Smooth muscle cell (in vitro differentiated cells): Measurements from ENCODE around the gene KLHL33. TPM values are rescaled to one million over a fixed set of nuclear protein-coding genes. Genes with fewer than 3 reads are reported as not detected.

Source experiments
- DNase-seq: peaks from one replicate; lab custom pipeline; 2025; ENCODE audit not compliant: unreplicated experiment; lab: John Stamatoyannopoulos, UW
- H2AFZ ChIP-seq: fragments of 200-600 bp; sonication (generic); 2 replicates; pipeline ENCODE4 v1.6.0; 2016; ENCODE audit warnings: antibody characterized with exemption, low read depth, mild to moderate bottlenecking
- H3F3A ChIP-seq: fragments of 200-600 bp; sonication (generic); 2 replicates; pipeline ENCODE4 v1.6.0; 2017; ENCODE audit warnings: antibody characterized with exemption, low read depth
- H3K27ac ChIP-seq: fragments of 200-600 bp; sonication (generic); 2 replicates; pipeline ENCODE4 v1.5.1; 2016; ENCODE audit warnings: low read depth, mild to moderate bottlenecking
- H3K27me3 ChIP-seq: fragments of 200-600 bp; sonication (generic); 2 replicates; pipeline ENCODE4 v1.6.1; 2016; ENCODE audit warnings: low read depth, mild to moderate bottlenecking
- H3K36me3 ChIP-seq: fragments of 200-600 bp; sonication (generic); 2 replicates; pipeline ENCODE4 v1.5.1; 2016; ENCODE audit warnings: low read depth
- H3K4me1 ChIP-seq: fragments of 200-600 bp; sonication (generic); 2 replicates; pipeline ENCODE4 v1.5.1; 2016; ENCODE audit warnings: low read depth
- H3K4me2 ChIP-seq: fragments of 200-600 bp; sonication (generic); 2 replicates; pipeline ENCODE4 v1.6.0; 2016; ENCODE audit warnings: mild to moderate bottlenecking
- H3K4me3 ChIP-seq: fragments of 200-600 bp; sonication (generic); 2 replicates; pipeline ENCODE4 v1.5.1; 2016; ENCODE audit warnings: mild to moderate bottlenecking
- H3K79me2 ChIP-seq: fragments of 200-600 bp; sonication (generic); 2 replicates; pipeline ENCODE4 v1.6.0; 2016; ENCODE audit warnings: low read depth, mild to moderate bottlenecking
- H3K9ac ChIP-seq: fragments of 200-600 bp; sonication (generic); 2 replicates; pipeline ENCODE4 v1.6.0; 2016; ENCODE audit warnings: low read depth
- H3K9me3 ChIP-seq: fragments of 200-600 bp; sonication (generic); replicated peaks from 2 replicates; pipeline ENCODE4 v1.5.1; 2016; ENCODE audit warnings: low read depth
- H4K20me1 ChIP-seq: fragments of 200-600 bp; sonication (generic); 2 replicates; pipeline ENCODE4 v1.6.0; 2016; ENCODE audit warnings: low read depth
- WGBS: methylation state at CpG from one replicate; pipeline ENCODE4 v1.1.7; 2016; ENCODE audit warnings: low lambda C conversion rate; 5-methylcytosine and 5-hydroxymethylcytosine counted together
- polyA plus RNA-seq: library from polyadenylated mRNA; unstranded; fragments of >200 nt; fragmentation: Nextera tagmentation; extraction: Ambion mirVana; gene quantifications from 2 replicates; pipeline ENCODE4 v1.2.1, GENCODE V29; 2016
- total RNA-seq: library from RNA; depleted of rRNA; stranded (reverse); fragments of >200 nt; gene quantifications from 2 replicates; pipeline ENCODE4 v1.2.3, GENCODE V29; 2014
- TF ChIP-seq, protein P1 (sequence below): fragments of 200-600 bp; sonication (generic); IDR thresholded peaks from 2 replicates; pipeline ENCODE4 v1.5.1; 2017; ENCODE audit warnings: borderline replicate concordance, mild to moderate bottlenecking, antibody characterized with exemption; ENCODE audit not compliant: insufficient read depth, poor library complexity, severe bottlenecking

KLHL33 gene
- total and polyA plus RNA-seq, 2 experiments from 2014 or later, result 0.08 TPM; not detected in 1

DNA sequence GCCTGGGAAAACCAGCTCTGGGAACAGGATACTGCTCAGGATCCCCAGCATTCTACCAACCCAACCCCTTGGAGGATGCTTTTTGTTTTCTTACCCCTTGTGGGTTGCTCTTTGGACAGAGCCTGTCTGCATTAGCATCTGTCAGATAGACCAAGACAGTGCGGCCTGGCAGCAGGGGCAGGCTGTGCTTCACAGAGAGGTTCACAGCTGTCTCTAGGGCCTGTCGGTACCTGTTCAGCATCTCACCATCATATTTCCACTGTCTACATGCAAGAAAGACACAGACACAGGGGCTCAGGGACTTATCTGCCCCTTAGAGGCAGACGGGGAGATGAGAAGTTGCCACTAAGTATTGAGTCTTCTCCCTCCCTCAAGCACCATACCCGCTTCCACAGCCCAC is 44.5 kb downstream of the KLHL33 start:
- H3K36me3 ChIP-seq, result peaks cover 3% of the 10 kb centered on the region

GRCh38 chr14:20388159-20388558 is 47.8 kb downstream of the KLHL33 start:
- Histone ChIP-seq H3K4me3 (no peak overlapping the region), H3K4me1 (no peaks in the 10 kb centered on the region), H3K9me3 (no peaks in the 10 kb centered on the region), H3F3A (no peaks in the 10 kb centered on the region), H4K20me1 (no peaks in the 10 kb centered on the region), H3K79me2 (no peaks in the 10 kb centered on the region), H3K9ac (no peak overlapping the region), H3K4me2 (no peak overlapping the region), H3K36me3 (peaks cover 5% of the 10 kb centered on the region), H2AFZ (no peak overlapping the region), H3K27me3 (no peaks in the 10 kb centered on the region), H3K27ac (no peak overlapping the region)
- WGBS, result 66% methylated on average over 4 of the region's 4 CpGs
- TF ChIP-seq, protein P1, sequence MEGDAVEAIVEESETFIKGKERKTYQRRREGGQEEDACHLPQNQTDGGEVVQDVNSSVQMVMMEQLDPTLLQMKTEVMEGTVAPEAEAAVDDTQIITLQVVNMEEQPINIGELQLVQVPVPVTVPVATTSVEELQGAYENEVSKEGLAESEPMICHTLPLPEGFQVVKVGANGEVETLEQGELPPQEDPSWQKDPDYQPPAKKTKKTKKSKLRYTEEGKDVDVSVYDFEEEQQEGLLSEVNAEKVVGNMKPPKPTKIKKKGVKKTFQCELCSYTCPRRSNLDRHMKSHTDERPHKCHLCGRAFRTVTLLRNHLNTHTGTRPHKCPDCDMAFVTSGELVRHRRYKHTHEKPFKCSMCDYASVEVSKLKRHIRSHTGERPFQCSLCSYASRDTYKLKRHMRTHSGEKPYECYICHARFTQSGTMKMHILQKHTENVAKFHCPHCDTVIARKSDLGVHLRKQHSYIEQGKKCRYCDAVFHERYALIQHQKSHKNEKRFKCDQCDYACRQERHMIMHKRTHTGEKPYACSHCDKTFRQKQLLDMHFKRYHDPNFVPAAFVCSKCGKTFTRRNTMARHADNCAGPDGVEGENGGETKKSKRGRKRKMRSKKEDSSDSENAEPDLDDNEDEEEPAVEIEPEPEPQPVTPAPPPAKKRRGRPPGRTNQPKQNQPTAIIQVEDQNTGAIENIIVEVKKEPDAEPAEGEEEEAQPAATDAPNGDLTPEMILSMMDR, result no peak
- DNase-seq, result no peak

More for the DNA sequence above, 44.5 kb downstream of the KLHL33 start:
- DNase-seq, result no peak
- H3K4me1 ChIP-seq, result no peaks in the 10 kb centered on the region
- H3K27ac ChIP-seq, result no peak overlapping the region
- no peak overlapping the region for H2AFZ ChIP-seq
- H3K79me2 ChIP-seq, result no peaks in the 10 kb centered on the region
- no peak overlapping the region for H3K4me3 ChIP-seq
- TF ChIP-seq, protein P1, result no peak
- no peaks in the 10 kb centered on the region for H3F3A ChIP-seq
- WGBS, result 97% methylated on average over 4 of the region's 4 CpGs
- no peaks in the 10 kb centered on the region for H3K9me3 ChIP-seq
- no peaks in the 10 kb centered on the region for H4K20me1 ChIP-seq
- no peaks in the 10 kb centered on the region for H3K27me3 ChIP-seq
- no peak overlapping the region for H3K4me2 ChIP-seq
- no peak overlapping the region for H3K9ac ChIP-seq

DNA sequence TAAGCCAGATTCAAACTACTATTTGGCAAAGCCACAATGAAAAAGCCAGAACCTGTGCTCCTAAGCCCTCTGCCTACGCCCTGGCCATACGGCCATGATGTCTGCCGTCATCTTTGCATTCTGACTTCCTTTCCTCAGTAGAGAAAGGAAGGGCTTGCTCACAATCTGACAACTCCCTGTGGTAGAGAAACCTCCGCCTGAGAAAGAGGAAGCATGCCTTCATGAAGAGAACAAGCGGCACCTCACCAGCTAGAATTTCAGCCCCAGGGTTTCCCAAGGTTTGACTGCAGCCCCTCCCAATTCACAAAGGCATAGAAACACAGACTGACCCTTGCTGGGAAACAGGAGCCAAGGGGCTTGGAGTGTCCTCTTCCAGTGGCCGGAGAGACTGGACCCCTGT is 48.4 kb downstream of the KLHL33 start:
- no peaks in the 10 kb centered on the region for H3K27me3 ChIP-seq
- no peaks in the 10 kb centered on the region for H3K4me1 ChIP-seq
- no peaks in the 10 kb centered on the region for H4K20me1 ChIP-seq
- no peak overlapping the region for H3K27ac ChIP-seq
- H3K4me2 ChIP-seq, result no peak overlapping the region
- no peak overlapping the region for H3K9ac ChIP-seq
- TF ChIP-seq, protein P1, result no peak
- H3K4me3 ChIP-seq, result no peak overlapping the region
- peaks cover 5% of the 10 kb centered on the region for H3K36me3 ChIP-seq
- WGBS, result 96% methylated on average over 6 of the region's 6 CpGs
- no peak for DNase-seq
- no peak overlapping the region for H2AFZ ChIP-seq
- no peaks in the 10 kb centered on the region for H3K9me3 ChIP-seq
- no peaks in the 10 kb centered on the region for H3K79me2 ChIP-seq
- no peaks in the 10 kb centered on the region for H3F3A ChIP-seq

GRCh38 chr14:20386276-20386855 is 49.6 kb downstream of the KLHL33 start:
- H3K4me2 ChIP-seq, result no peak overlapping the region
- no peaks in the 10 kb centered on the region for H3K9me3 ChIP-seq
- DNase-seq, result no peak
- no peaks in the 10 kb centered on the region for H3K27me3 ChIP-seq
- H4K20me1 ChIP-seq, result no peaks in the 10 kb centered on the region
- TF ChIP-seq, protein P1, result no peak
- no peaks in the 10 kb centered on the region for H3F3A ChIP-seq
- H3K27ac ChIP-seq, result no peak overlapping the region
- H3K9ac ChIP-seq, result no peak overlapping the region
- no peak overlapping the region for H2AFZ ChIP-seq
- H3K4me3 ChIP-seq, result no peak overlapping the region
- H3K36me3 ChIP-seq, result peaks cover 5% of the 10 kb centered on the region
- no peaks in the 10 kb centered on the region for H3K79me2 ChIP-seq
- no peaks in the 10 kb centered on the region for H3K4me1 ChIP-seq
- WGBS, result 96% methylated on average over 16 of the region's 17 CpGs
